ENCODE measurements around the gene SLC8A3.

GRCh38 chr14:70173569-70173968, 15.2 kb downstream of the SLC8A3 start:
- TF ChIP-seq CTCF (IDR thresholded peaks at IDR 0.05) (no peak), POLR2A (IDR thresholded peaks at IDR 0.05) (no peak)
